ENCODE results near the gene PHRF1. TPM values are rescaled to one million over a fixed set of nuclear protein-coding genes. Genes with fewer than 3 reads are reported as not detected.

PHRF1 gene
- total RNA-seq, 1 donor from 2014 or later, result 38.3 TPM

DNA sequence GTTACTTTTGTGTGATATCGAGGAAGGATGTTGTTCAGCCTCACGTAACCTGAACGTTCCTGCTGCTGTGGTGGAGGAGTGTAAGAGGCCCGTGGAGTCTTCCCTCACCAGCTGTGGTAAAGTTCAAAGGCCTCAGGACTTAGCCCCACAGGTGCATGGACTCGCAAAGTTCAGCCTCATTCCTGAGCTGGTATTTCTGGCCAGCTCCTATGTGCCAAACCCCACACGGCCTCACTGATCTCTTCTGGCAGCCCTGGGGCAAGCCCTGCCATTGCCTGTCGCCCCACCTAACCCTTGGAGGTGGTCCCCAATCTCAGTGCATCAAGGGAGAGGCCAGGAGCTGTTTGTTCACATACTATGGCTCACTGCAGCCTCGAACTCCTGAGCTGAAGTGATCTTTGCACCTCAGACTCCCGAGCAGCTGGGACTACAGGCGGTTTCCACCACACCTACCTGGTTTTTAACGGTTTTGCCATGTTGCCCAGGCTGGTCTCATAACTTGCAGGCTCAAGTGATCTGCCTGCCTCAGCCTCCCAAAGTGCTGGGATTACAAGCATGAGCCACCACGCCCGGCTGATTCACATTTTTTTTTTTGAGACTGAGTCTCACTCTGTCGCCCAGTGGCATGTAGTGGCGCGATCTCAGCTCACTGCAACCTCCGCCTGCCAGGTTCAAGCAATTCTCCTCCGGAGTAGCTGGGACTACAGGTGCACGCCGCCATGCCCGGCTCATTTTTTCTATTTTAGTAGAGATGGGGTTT, 2.2 kb downstream of the PHRF1 start:
- no peak overlapping the region for H3K27ac ChIP-seq (ENCODE audit: low read depth, low read length)
- H3K4me3 ChIP-seq (ENCODE audit: insufficient read depth, low read depth, low read length), result peak overlapping the region; percentile 98
- peaks cover 58% of the 10 kb centered on the region for H4K20me1 ChIP-seq (ENCODE audit: insufficient read depth, low read length)
- TF ChIP-seq, protein P1, sequence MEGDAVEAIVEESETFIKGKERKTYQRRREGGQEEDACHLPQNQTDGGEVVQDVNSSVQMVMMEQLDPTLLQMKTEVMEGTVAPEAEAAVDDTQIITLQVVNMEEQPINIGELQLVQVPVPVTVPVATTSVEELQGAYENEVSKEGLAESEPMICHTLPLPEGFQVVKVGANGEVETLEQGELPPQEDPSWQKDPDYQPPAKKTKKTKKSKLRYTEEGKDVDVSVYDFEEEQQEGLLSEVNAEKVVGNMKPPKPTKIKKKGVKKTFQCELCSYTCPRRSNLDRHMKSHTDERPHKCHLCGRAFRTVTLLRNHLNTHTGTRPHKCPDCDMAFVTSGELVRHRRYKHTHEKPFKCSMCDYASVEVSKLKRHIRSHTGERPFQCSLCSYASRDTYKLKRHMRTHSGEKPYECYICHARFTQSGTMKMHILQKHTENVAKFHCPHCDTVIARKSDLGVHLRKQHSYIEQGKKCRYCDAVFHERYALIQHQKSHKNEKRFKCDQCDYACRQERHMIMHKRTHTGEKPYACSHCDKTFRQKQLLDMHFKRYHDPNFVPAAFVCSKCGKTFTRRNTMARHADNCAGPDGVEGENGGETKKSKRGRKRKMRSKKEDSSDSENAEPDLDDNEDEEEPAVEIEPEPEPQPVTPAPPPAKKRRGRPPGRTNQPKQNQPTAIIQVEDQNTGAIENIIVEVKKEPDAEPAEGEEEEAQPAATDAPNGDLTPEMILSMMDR (IDR thresholded peaks at IDR 0.05; ENCODE audit: insufficient read depth, low read depth, low read length), result no peak
- no peak for TF ChIP-seq EZH2 (IDR thresholded peaks at IDR 0.05; ENCODE audit: insufficient read depth, low read length)
- H3K4me1 Mint-ChIP-seq (ENCODE audit: low read depth, unreplicated experiment), result peaks cover 39% of the 10 kb centered on the region
- peak overlapping the region; percentile 26 for H3K27ac Mint-ChIP-seq (ENCODE audit: unreplicated experiment)
- no peak for DNase-seq (ENCODE audit: low read depth)
- peaks cover 6% of the 10 kb centered on the region for H3K27me3 ChIP-seq (ENCODE audit: insufficient read depth, low read length)
- no peaks in the 10 kb centered on the region for H3K9me3 ChIP-seq (ENCODE audit: insufficient read depth, low read depth, low read length)
- peaks cover 5% of the 10 kb centered on the region for H3K36me3 ChIP-seq (ENCODE audit: insufficient read depth, low read length)
- peaks cover 61% of the 10 kb centered on the region for H3K79me2 ChIP-seq (ENCODE audit: insufficient read depth, low read length)
- peak overlapping the region; percentile 99 for H3K9ac ChIP-seq (ENCODE audit: low read length)
- peaks cover 13% of the 10 kb centered on the region for H3K27me3 Mint-ChIP-seq (ENCODE audit: low read depth, unreplicated experiment)
- peaks cover 12% of the 10 kb centered on the region for H3K36me3 Mint-ChIP-seq (ENCODE audit: low read depth, unreplicated experiment)
- H3K4me1 ChIP-seq (ENCODE audit: insufficient read depth, low read length), result peaks cover 16% of the 10 kb centered on the region
- no peak overlapping the region for H2AFZ ChIP-seq (ENCODE audit: low read depth, low read length)
- H3K4me2 ChIP-seq (ENCODE audit: low read length), result peak overlapping the region; percentile 96
- no peaks in the 10 kb centered on the region for H3K9me3 Mint-ChIP-seq (ENCODE audit: unreplicated experiment)
- peak overlapping the region; percentile 98 for H3K4me3 Mint-ChIP-seq (ENCODE audit: unreplicated experiment)
- no peak for FAIRE-seq

DNA sequence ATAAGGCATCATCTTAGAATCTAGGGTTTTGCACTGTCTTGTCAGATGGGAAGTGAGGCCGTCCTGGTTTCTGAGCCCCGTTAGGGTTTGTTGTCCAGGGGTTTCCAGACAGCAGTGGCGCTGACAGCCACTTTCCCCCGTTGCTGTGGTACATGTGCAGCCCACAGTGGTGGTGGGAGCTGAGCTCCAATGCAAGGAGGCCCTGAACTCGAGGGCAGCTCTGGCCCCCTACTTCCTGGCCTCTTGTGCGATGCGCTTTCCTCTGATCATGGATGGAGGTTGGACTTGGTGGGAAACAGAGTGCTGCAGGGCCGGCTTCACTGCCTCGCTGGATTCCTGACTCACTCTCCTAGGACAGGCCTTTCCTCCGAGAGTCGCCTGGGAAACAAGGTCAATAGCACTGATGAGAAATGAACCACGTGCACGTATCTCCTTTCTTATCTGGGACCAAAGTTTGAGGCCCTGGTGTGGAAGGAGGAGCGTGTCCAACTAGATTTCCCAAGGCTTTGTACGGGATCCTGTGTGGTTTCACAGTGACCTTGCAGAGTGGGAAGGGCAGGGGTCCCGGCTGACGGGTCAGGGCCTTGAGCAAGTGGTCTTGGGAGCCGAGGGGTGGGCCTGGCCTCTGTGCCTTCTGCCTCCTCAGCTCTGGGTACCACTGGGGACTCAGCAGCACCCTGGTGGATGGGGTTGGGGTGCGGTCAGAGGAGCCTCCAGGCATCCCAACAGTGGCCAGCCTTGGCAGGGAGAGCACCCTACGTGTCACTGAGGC, 3.7 kb downstream of the PHRF1 start:
- H3K4me1 ChIP-seq (ENCODE audit: insufficient read depth, low read length), result peaks cover 14% of the 10 kb centered on the region
- Mint-ChIP-seq H3K36me3 (ENCODE audit: low read depth, unreplicated experiment) (peaks cover 12% of the 10 kb centered on the region), H3K4me1 (ENCODE audit: low read depth, unreplicated experiment) (peaks cover 32% of the 10 kb centered on the region), H3K4me3 (ENCODE audit: unreplicated experiment) (peak overlapping the region; percentile 54), H3K9me3 (ENCODE audit: unreplicated experiment) (no peaks in the 10 kb centered on the region), H3K27me3 (ENCODE audit: low read depth, unreplicated experiment) (peaks cover 2% of the 10 kb centered on the region), H3K27ac (ENCODE audit: unreplicated experiment) (peak overlapping the region; percentile 58)
- peaks cover 2% of the 10 kb centered on the region for H3K27me3 ChIP-seq (ENCODE audit: insufficient read depth, low read length)
- H3K4me2 ChIP-seq (ENCODE audit: low read length), result peak overlapping the region; percentile 96
- peaks cover 5% of the 10 kb centered on the region for H3K36me3 ChIP-seq (ENCODE audit: insufficient read depth, low read length)
- no peak overlapping the region for H3K9ac ChIP-seq (ENCODE audit: low read length)
- no peak overlapping the region for H3K27ac ChIP-seq (ENCODE audit: low read depth, low read length)
- no peaks in the 10 kb centered on the region for H3K9me3 ChIP-seq (ENCODE audit: insufficient read depth, low read depth, low read length)
- H3K4me3 ChIP-seq (ENCODE audit: insufficient read depth, low read depth, low read length), result no peak overlapping the region
- peaks cover 74% of the 10 kb centered on the region for H3K79me2 ChIP-seq (ENCODE audit: insufficient read depth, low read length)
- DNase-seq (ENCODE audit: low read depth), result no peak
- no peak for FAIRE-seq
- H2AFZ ChIP-seq (ENCODE audit: low read depth, low read length), result no peak overlapping the region
- TF ChIP-seq EZH2 (IDR thresholded peaks at IDR 0.05; ENCODE audit: insufficient read depth, low read length), result no peak
- TF ChIP-seq, protein P1 (IDR thresholded peaks at IDR 0.05; ENCODE audit: insufficient read depth, low read depth, low read length), result no peak
- peaks cover 68% of the 10 kb centered on the region for H4K20me1 ChIP-seq (ENCODE audit: insufficient read depth, low read length)
